ENCODE data around the gene CAMK1D.
"Not testable (repeated sequence)": the region's sequence is repeated elsewhere in the genome, so short reads cannot be mapped to it uniquely, and the experiment has no call there.

The CAMK1D gene

DNA sequence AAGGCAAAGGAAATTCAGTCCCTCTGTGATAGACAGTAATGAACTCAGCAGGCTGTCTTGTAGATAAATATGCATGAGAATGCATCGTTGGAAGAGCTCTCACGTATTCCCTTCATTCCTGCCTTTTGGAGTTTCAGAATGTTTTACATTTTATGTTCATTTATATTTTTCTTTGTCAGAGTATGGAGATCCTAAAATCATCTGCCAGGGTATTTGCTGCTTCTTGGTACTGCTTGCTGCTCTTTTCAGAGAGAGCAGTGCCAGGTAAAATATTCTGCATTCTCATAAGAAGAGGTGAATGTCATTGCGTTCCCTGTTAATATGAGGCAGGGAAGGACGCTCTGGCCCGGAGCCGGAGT lies 362.0 kb downstream of the CAMK1D start:
- ChIA-PET CTCF (interaction anchor here (0.6 to 4.4 kb wide), 30 partner anchors 9 to 495 kb away, joined by 3 to 33 read pairs (median 4); no protein-coding TSS in a partner anchor), POLR2A (no interaction called here)
- H3K27ac ChIP-seq (ENCODE audit: extremely low read depth, low read depth, low read length), result no peak overlapping the region
- peaks cover 22% of the 10 kb centered on the region for H3K4me1 ChIP-seq (ENCODE audit: control insufficient read depth, insufficient read depth, low read length)
- no peak overlapping the region for H3K4me3 ChIP-seq (ENCODE audit: low read depth, low read length)
- H3K9me3 ChIP-seq (ENCODE audit: control insufficient read depth, insufficient read depth, low read depth, low read length), result no peaks in the 10 kb centered on the region
- no peaks in the 10 kb centered on the region for H3K36me3 ChIP-seq (ENCODE audit: control insufficient read depth in 2 of 2, insufficient read depth in 1 of 2, low read length in 2 of 2)
- TF ChIP-seq HOXC10 (CRISPR knock-in tag; IDR thresholded peaks at IDR 0.05) (no peak), ZBTB7A (tag by site-specific recombination; IDR thresholded peaks at IDR 0.05; ENCODE audit: low read depth) (no peak), ZNF629 (tag by site-specific recombination; IDR thresholded peaks at IDR 0.05) (no peak)
- TF ChIP-seq, protein P1, sequence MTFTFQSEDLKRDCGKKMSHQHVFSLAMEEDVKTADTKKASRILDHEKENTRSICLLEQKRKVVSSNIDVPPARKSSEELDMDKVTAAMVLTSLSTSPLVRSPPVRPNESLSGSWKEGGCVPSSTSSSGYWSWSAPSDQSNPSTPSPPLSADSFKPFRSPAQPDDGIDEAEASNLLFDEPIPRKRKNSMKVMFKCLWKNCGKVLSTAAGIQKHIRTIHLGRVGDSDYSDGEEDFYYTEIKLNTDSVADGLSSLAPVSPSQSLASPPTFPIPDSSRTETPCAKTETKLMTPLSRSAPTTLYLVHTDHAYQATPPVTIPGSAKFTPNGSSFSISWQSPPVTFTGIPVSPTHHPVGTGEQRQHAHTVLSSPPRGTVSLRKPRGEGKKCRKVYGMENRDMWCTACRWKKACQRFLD (tag by site-specific recombination; IDR thresholded peaks at IDR 0.05), result 0 out of 2 replicates have a peak, but pooled peaks have one; percentile 10

DNA sequence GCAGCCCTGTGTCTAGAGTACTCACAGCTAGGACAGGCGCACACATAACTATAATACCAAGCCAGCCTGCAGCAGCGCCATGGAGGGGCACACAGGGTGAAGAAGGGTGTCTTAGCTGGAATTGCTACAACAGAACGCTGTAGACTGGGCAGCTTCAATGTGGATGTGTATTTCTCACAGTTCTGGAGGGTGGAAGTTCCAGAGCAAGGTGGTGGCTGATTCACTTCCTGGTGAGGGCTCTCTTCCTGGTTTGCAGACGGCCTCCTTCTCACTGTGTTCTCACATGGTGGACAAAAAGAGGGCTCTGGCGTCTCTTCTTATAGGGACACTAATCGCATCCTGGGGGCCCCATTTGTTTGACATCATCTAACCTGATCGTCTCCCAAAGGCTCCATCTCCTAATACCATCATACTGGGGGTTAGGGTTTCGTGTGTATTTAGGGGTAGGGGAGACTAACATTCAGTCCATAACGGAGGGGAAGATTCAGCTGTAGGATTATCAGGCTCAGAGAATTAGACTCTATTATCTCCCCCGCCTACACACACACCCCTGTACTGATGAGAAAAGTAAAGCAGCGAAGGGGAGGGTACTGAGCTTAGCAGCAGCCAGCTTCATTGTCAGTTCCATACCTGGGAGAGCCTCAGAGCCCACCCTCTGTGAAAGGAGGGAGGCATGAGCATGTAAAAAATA lies 363.1 kb downstream of the CAMK1D start:
- no peak overlapping the region for H3K27ac ChIP-seq (ENCODE audit: extremely low read depth, low read depth, low read length)
- H3K9me3 ChIP-seq (ENCODE audit: control insufficient read depth, insufficient read depth, low read depth, low read length), result no peaks in the 10 kb centered on the region
- TF ChIP-seq IKZF3 (tag by site-specific recombination; IDR thresholded peaks at IDR 0.05), result no peak
- no peaks in the 10 kb centered on the region for H3K36me3 ChIP-seq (ENCODE audit: control insufficient read depth in 2 of 2, insufficient read depth in 1 of 2, low read length in 2 of 2)
- POLR2A ChIA-PET, result no interaction called here
- H3K4me1 ChIP-seq (ENCODE audit: control insufficient read depth, insufficient read depth, low read length), result peaks cover 18% of the 10 kb centered on the region
- no peak overlapping the region for H3K4me3 ChIP-seq (ENCODE audit: low read depth, low read length)
- CTCF ChIA-PET, result interaction anchor here (0.5 to 4.4 kb wide), 23 partner anchors 21 to 789 kb away, joined by 3 to 33 read pairs (median 3); no protein-coding TSS in a partner anchor

DNA sequence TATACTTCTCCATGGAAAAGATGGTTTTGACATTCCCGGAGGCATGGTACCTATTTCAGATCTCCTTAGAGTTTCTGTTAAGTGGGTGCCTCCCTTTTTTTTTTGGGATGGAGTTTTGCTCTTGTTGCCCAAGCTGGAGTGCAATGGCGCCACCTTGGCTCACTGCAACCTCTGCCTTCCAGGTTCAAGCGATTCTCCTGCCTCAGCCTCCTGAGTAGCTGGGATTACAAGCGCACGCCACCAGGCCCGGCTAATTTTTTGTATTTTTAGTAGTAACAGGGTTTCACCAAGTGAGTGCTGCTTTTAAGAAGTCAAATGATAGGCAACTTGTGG lies 363.6 kb downstream of the CAMK1D start:
- H3K9me3 ChIP-seq (ENCODE audit: control insufficient read depth, insufficient read depth, low read depth, low read length); POLR2A ChIA-PET; H3K27ac ChIP-seq (ENCODE audit: extremely low read depth, low read depth, low read length); H3K36me3 ChIP-seq (ENCODE audit: control insufficient read depth in 2 of 2, insufficient read depth in 1 of 2, low read length in 2 of 2); H3K4me3 ChIP-seq (ENCODE audit: low read depth, low read length): not testable (repeated sequence)
- CTCF ChIA-PET, result interaction anchor here (0.6 to 1.2 kb wide), 10 partner anchors 57 to 789 kb away, joined by 3 to 7 read pairs (median 3); no protein-coding TSS in a partner anchor
- peaks cover 16% of the 10 kb centered on the region for H3K4me1 ChIP-seq (ENCODE audit: control insufficient read depth, insufficient read depth, low read length)
- TF ChIP-seq, protein P2, sequence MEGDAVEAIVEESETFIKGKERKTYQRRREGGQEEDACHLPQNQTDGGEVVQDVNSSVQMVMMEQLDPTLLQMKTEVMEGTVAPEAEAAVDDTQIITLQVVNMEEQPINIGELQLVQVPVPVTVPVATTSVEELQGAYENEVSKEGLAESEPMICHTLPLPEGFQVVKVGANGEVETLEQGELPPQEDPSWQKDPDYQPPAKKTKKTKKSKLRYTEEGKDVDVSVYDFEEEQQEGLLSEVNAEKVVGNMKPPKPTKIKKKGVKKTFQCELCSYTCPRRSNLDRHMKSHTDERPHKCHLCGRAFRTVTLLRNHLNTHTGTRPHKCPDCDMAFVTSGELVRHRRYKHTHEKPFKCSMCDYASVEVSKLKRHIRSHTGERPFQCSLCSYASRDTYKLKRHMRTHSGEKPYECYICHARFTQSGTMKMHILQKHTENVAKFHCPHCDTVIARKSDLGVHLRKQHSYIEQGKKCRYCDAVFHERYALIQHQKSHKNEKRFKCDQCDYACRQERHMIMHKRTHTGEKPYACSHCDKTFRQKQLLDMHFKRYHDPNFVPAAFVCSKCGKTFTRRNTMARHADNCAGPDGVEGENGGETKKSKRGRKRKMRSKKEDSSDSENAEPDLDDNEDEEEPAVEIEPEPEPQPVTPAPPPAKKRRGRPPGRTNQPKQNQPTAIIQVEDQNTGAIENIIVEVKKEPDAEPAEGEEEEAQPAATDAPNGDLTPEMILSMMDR (tag by site-specific recombination; IDR thresholded peaks at IDR 0.05), result 0 out of 2 replicates have a peak, but pooled peaks have one; percentile 22

DNA sequence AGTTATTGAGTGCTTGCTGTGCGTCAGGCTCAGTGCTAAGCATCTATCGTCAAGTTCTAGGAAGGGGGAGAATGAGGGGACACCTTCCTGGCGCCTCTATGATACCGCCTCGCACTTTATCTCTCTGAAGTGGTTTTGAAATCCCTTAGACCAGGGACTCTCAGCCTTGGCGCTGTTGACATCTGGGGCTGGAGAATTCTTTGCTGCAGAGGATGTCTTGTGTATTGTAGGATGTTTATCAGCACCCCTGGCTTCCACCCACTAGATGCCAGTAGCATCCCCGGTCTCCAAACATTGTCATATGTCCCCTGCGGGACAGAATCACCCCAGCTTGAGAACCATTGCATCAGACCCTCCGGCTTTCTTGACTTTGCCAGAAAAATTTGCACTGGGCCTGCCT lies 366.7 kb downstream of the CAMK1D start:
- ChIA-PET CTCF (interaction anchor here (1.6 kb wide), 1 partner anchor 186 kb away, joined by 3 read pairs; no protein-coding TSS in a partner anchor), POLR2A (no interaction called here)
- Histone ChIP-seq H3K27ac (ENCODE audit: extremely low read depth, low read depth, low read length) (no peak overlapping the region), H3K36me3 (ENCODE audit: control insufficient read depth in 2 of 2, insufficient read depth in 1 of 2, low read length in 2 of 2) (no peaks in the 10 kb centered on the region), H3K9me3 (ENCODE audit: control insufficient read depth, insufficient read depth, low read depth, low read length) (no peaks in the 10 kb centered on the region), H3K4me1 (ENCODE audit: control insufficient read depth, insufficient read depth, low read length) (peaks cover 14% of the 10 kb centered on the region), H3K4me3 (ENCODE audit: low read depth, low read length) (no peak overlapping the region)
- TF ChIP-seq SCRT2 (tag by site-specific recombination; IDR thresholded peaks at IDR 0.05) (no peak), SETDB1 (IDR thresholded peaks at IDR 0.05; ENCODE audit: insufficient read length, low read length) (no peak), ZBTB1 (tag by site-specific recombination; IDR thresholded peaks at IDR 0.05) (no peak)
- TF ChIP-seq, protein P3, sequence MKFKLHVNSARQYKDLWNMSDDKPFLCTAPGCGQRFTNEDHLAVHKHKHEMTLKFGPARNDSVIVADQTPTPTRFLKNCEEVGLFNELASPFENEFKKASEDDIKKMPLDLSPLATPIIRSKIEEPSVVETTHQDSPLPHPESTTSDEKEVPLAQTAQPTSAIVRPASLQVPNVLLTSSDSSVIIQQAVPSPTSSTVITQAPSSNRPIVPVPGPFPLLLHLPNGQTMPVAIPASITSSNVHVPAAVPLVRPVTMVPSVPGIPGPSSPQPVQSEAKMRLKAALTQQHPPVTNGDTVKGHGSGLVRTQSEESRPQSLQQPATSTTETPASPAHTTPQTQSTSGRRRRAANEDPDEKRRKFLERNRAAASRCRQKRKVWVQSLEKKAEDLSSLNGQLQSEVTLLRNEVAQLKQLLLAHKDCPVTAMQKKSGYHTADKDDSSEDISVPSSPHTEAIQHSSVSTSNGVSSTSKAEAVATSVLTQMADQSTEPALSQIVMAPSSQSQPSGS (tag by site-specific recombination; IDR thresholded peaks at IDR 0.05; ENCODE audit: low read depth), result no peak
- TF ChIP-seq, protein P4, sequence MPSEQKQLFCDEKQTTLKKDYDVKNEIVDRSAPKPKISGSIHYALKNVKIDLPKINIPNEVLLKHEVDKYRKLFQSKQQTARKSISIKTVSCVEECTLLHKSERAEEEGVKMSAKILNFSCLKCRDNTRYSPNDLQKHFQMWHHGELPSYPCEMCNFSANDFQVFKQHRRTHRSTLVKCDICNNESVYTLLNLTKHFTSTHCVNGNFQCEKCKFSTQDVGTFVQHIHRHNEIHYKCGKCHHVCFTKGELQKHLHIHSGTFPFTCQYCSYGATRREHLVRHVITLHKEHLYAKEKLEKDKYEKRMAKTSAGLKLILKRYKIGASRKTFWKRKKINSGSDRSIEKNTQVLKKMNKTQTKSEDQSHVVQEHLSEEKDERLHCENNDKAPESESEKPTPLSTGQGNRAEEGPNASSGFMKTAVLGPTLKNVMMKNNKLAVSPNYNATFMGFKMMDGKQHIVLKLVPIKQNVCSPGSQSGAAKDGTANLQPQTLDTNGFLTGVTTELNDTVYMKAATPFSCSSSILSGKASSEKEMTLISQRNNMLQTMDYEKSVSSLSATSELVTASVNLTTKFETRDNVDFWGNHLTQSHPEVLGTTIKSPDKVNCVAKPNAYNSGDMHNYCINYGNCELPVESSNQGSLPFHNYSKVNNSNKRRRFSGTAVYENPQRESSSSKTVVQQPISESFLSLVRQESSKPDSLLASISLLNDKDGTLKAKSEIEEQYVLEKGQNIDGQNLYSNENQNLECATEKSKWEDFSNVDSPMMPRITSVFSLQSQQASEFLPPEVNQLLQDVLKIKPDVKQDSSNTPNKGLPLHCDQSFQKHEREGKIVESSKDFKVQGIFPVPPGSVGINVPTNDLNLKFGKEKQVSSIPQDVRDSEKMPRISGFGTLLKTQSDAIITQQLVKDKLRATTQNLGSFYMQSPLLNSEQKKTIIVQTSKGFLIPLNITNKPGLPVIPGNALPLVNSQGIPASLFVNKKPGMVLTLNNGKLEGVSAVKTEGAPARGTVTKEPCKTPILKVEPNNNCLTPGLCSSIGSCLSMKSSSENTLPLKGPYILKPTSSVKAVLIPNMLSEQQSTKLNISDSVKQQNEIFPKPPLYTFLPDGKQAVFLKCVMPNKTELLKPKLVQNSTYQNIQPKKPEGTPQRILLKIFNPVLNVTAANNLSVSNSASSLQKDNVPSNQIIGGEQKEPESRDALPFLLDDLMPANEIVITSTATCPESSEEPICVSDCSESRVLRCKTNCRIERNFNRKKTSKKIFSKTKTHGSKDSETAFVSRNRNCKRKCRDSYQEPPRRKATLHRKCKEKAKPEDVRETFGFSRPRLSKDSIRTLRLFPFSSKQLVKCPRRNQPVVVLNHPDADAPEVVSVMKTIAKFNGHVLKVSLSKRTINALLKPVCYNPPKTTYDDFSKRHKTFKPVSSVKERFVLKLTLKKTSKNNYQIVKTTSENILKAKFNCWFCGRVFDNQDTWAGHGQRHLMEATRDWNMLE (tag by site-specific recombination; conservative IDR thresholded peaks at IDR 0.05; ENCODE audit: low read depth), result no peak
- TF ChIP-seq, protein P5, sequence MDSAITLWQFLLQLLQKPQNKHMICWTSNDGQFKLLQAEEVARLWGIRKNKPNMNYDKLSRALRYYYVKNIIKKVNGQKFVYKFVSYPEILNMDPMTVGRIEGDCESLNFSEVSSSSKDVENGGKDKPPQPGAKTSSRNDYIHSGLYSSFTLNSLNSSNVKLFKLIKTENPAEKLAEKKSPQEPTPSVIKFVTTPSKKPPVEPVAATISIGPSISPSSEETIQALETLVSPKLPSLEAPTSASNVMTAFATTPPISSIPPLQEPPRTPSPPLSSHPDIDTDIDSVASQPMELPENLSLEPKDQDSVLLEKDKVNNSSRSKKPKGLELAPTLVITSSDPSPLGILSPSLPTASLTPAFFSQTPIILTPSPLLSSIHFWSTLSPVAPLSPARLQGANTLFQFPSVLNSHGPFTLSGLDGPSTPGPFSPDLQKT (IDR thresholded peaks at IDR 0.05; ENCODE audit: borderline replicate concordance, low read depth, low read length), result no peak
- TF ChIP-seq, protein P6, sequence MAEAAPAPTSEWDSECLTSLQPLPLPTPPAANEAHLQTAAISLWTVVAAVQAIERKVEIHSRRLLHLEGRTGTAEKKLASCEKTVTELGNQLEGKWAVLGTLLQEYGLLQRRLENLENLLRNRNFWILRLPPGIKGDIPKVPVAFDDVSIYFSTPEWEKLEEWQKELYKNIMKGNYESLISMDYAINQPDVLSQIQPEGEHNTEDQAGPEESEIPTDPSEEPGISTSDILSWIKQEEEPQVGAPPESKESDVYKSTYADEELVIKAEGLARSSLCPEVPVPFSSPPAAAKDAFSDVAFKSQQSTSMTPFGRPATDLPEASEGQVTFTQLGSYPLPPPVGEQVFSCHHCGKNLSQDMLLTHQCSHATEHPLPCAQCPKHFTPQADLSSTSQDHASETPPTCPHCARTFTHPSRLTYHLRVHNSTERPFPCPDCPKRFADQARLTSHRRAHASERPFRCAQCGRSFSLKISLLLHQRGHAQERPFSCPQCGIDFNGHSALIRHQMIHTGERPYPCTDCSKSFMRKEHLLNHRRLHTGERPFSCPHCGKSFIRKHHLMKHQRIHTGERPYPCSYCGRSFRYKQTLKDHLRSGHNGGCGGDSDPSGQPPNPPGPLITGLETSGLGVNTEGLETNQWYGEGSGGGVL (tag by site-specific recombination; IDR thresholded peaks at IDR 0.05), result no peak

Data from HEK293 (cell line).